Natural killer cell (primary cell): ENCODE results near the gene HCST. TPM values are rescaled to one million over a fixed set of nuclear protein-coding genes. Genes with fewer than 3 reads are reported as not detected.

ENCODE experiments used
- ATAC-seq, 3 donors: fragments of 150-1000 bp in 2 of 3; fragments of 200-7000 bp in 1 of 3; cut with Tn5 transposase; 1 replicate in 1 of 3; 2 replicates in 2 of 3; pipeline ENCODE4 v1.10.0; 2021; ENCODE audit warnings: mild to moderate bottlenecking in 2 of 3, moderate library complexity in 2 of 3
- DNase-seq, 2 donors: peaks; one replicate each; pipeline versions ENCODE4 v3.0.0 to v3.0.0-alpha.2; 2013 to 2021; ENCODE audit warnings: mixed read lengths in 1 of 2
- H3K27ac ChIP-seq: one replicate; pipeline ENCODE4 v1.5.1; 2013; ENCODE audit warnings: mild to moderate bottlenecking, low read length
- H3K27me3 ChIP-seq: one replicate; pipeline ENCODE4 v1.6.1; 2013; ENCODE audit warnings: low read length; ENCODE audit not compliant: control insufficient read depth, insufficient read depth
- H3K36me3 ChIP-seq: one replicate; pipeline ENCODE4 v1.6.1; 2013; ENCODE audit warnings: low read length; ENCODE audit not compliant: control insufficient read depth, insufficient read depth
- H3K4me1 ChIP-seq: one replicate; pipeline ENCODE4 v1.6.1; 2013; ENCODE audit warnings: low read length; ENCODE audit not compliant: control insufficient read depth, insufficient read depth
- H3K4me3 ChIP-seq: one replicate; pipeline ENCODE4 v1.5.1; 2013; ENCODE audit warnings: low read length
- H3K9me3 ChIP-seq: one replicate; pipeline ENCODE4 v1.6.1; 2013; ENCODE audit warnings: low read length; ENCODE audit not compliant: control insufficient read depth, insufficient read depth
- H3K27ac Mint-ChIP-seq, 2 donors: one replicate each; pipeline ENCODE4 v1.8.0; 2022; ENCODE audit warnings: mild to moderate bottlenecking in 2 of 2, mixed read lengths in 2 of 2, moderate library complexity in 1 of 2
- H3K27me3 Mint-ChIP-seq, 2 donors: one replicate each; pipeline ENCODE4 v1.8.0; 2022; ENCODE audit warnings: low read depth in 2 of 2, mixed read lengths in 2 of 2
- H3K36me3 Mint-ChIP-seq: one replicate; pipeline ENCODE4 v1.8.0; 2022; ENCODE audit warnings: mixed read lengths
- H3K4me1 Mint-ChIP-seq, 2 donors: one replicate each; pipeline ENCODE4 v1.8.0; 2022; ENCODE audit warnings: mixed read lengths in 2 of 2
- H3K4me3 Mint-ChIP-seq: one replicate; pipeline ENCODE4 v1.8.0; 2022; ENCODE audit warnings: mild to moderate bottlenecking, moderate library complexity, mixed read lengths
- H3K9me3 Mint-ChIP-seq, 2 donors: one replicate each; pipeline ENCODE4 v1.8.0; 2022; ENCODE audit warnings: mixed read lengths in 2 of 2
- CTCF ChIP-seq: fragments of 200-600 bp; IDR thresholded peaks from one replicate; pipeline ENCODE4 v1.8.0; 2022; ENCODE audit warnings: antibody characterized with exemption
- WGBS: methylation state at CpG from one replicate; pipeline ENCODE4 v1.1.7; 2013; ENCODE audit warnings: missing lambda C conversion rate; ENCODE audit not compliant: insufficient coverage; 5-methylcytosine and 5-hydroxymethylcytosine counted together
- intact Hi-C: fragments of 100-400 bp; cut with micrococcal nuclease; formaldehyde crosslinking; loops from one replicate; pipeline ENCODE4 v1.14.2; 2022
- total RNA-seq, 4 donors: library from RNA; stranded (reverse); fragments of 120-200 nt in 1 of 4; gene quantifications; one replicate each; pipeline versions ENCODE4 v1.2.3 to v1.2.4, GENCODE V29; 2013 to 2022

HCST gene
- total RNA-seq, 3 donors from 2014 or later (not counting 1 experiment from before 2014, with no cell fraction given) = 281 to 307 (median 296) TPM

- ATAC-seq (no peak), DNase-seq (no peak)
- Mint-ChIP-seq H3K27me3 (peaks cover 58 to 60% of the 10 kb centered on the region in 2 donors), H3K9me3 (no peaks in the 10 kb centered on the region), H3K27ac (no peak overlapping the region), H3K4me3 (no peak overlapping the region), H3K36me3 (no peaks in the 10 kb centered on the region), H3K4me1 (peaks cover 0 to 6% of the 10 kb centered on the region in 2 donors)
- Histone ChIP-seq H3K27me3 (peaks cover 21% of the 10 kb centered on the region), H3K9me3 (no peaks in the 10 kb centered on the region), H3K27ac (no peak overlapping the region), H3K36me3 (no peaks in the 10 kb centered on the region), H3K4me1 (peaks cover 4% of the 10 kb centered on the region), H3K4me3 (no peak overlapping the region)
- intact Hi-C loops = no loop called here
- WGBS = 89% methylated on average over 5 of the region's 5 CpGs
- TF ChIP-seq CTCF = no peak
These were observed 39.3 kb upstream of the HCST start for GRCh38 chr19:35863018-35863417.

GRCh38 chr19:35868172-35868822 lies 34.0 kb upstream of the HCST start, which contains the start of gene APLP1:
Gene APLP1, plus strand, starts transcription at chr19:35868574. Its CDS starts 63 bp downstream, at chr19:35868637.
- Histone ChIP-seq H3K27ac (no peak within 1 kb of the TSS), H3K9me3 (no peaks in the 10 kb centered on the region), H3K4me1 (peaks cover 19% of the 10 kb centered on the region), H3K27me3 (peaks cover 35% of the 10 kb centered on the region), H3K36me3 (no peaks in the 10 kb centered on the region), H3K4me3 (no peak within 1 kb of the TSS)
- no peak for TF ChIP-seq CTCF
- intact Hi-C loops = no loop called here
- Mint-ChIP-seq H3K4me1 (peaks cover 10 to 17% of the 10 kb centered on the region in 2 donors), H3K9me3 (no peaks in the 10 kb centered on the region), H3K27ac (no peak within 1 kb of the TSS), H3K27me3 (peaks cover 50 to 53% of the 10 kb centered on the region in 2 donors), H3K36me3 (no peaks in the 10 kb centered on the region), H3K4me3 (peak within 1 kb of the TSS; percentile 49)
- DNase-seq (peak; percentile 49 to 74), ATAC-seq (peak; percentile 80 to 84 (median 81))
- 2% methylated on average over 60 of the region's 60 CpGs for WGBS

- DNase-seq = no peak
- intact Hi-C loops = no loop called here
- peaks cover 35% of the 10 kb centered on the region for H3K27me3 ChIP-seq
- H3K27me3 Mint-ChIP-seq = peaks cover 50 to 53% of the 10 kb centered on the region in 2 donors
- peaks cover 10 to 17% of the 10 kb centered on the region in 2 donors for H3K4me1 Mint-ChIP-seq
- H3K9me3 Mint-ChIP-seq = no peaks in the 10 kb centered on the region
- H3K4me1 ChIP-seq = peaks cover 19% of the 10 kb centered on the region
- H3K4me3 ChIP-seq = no peak overlapping the region
- H3K27ac ChIP-seq = no peak overlapping the region
- 3% methylated on average over 15 of the region's 15 CpGs for WGBS
- TF ChIP-seq CTCF = no peak
- no peaks in the 10 kb centered on the region for H3K36me3 Mint-ChIP-seq
- ATAC-seq = no peak
- no peak overlapping the region for H3K27ac Mint-ChIP-seq
- no peaks in the 10 kb centered on the region for H3K36me3 ChIP-seq
- peak overlapping the region; percentile 40 for H3K4me3 Mint-ChIP-seq
- no peaks in the 10 kb centered on the region for H3K9me3 ChIP-seq
These were observed 33.5 kb upstream of the HCST start for GRCh38 chr19:35868823-35869326.
